ENCODE data around the gene CPED1.

DNA sequence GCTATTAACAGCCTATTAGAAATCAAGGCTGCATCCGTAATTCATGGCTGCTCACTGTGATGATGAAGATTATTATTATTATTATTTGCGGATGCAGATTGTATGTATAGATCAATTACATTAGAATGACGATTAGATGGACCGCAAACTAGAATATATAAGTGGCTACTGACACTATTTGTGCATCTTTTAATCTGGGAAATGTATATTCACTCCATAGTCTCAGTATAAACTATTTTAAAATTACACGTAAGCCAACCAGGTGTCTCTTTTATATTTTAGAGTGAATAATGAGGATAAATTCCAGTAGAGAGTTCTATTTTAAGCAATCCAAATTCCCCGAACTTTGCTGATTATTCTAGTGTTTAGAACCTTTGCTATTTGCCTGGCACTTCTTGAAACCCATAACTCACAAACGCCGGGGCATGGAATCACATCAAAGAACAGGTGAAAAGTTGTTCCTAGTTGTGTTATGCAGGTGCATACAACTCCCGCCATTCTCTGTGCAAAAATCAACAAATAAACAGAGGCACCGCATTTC lies 38.4 kb upstream of the CPED1 start:
- TF ChIP-seq, protein P1, sequence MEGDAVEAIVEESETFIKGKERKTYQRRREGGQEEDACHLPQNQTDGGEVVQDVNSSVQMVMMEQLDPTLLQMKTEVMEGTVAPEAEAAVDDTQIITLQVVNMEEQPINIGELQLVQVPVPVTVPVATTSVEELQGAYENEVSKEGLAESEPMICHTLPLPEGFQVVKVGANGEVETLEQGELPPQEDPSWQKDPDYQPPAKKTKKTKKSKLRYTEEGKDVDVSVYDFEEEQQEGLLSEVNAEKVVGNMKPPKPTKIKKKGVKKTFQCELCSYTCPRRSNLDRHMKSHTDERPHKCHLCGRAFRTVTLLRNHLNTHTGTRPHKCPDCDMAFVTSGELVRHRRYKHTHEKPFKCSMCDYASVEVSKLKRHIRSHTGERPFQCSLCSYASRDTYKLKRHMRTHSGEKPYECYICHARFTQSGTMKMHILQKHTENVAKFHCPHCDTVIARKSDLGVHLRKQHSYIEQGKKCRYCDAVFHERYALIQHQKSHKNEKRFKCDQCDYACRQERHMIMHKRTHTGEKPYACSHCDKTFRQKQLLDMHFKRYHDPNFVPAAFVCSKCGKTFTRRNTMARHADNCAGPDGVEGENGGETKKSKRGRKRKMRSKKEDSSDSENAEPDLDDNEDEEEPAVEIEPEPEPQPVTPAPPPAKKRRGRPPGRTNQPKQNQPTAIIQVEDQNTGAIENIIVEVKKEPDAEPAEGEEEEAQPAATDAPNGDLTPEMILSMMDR (IDR thresholded peaks at IDR 0.05) = no peak
- TF ChIP-seq POLR2AphosphoS5 (IDR thresholded peaks at IDR 0.05; ENCODE audit: low read depth, low read length) = no peak
